Esophagus (tissue), 2 donors: ENCODE measurements around the gene GOLGA6L6. TPM values are rescaled to one million over a fixed set of nuclear protein-coding genes. Genes with fewer than 3 reads are reported as not detected.
"Not testable (repeated sequence)": the region's sequence is repeated elsewhere in the genome, so short reads cannot be mapped to it uniquely, and the experiment has no call there.

Experiments used
- H3K27ac ChIP-seq, 2 donors: one replicate each; pipeline ENCODE4 v1.5.1; 2013; ENCODE audit warnings: low read depth in 2 of 2, mild to moderate bottlenecking in 2 of 2, inconsistent platforms in 1 of 2, low read length in 1 of 2, moderate library complexity in 1 of 2
- H3K27me3 ChIP-seq, 2 donors: one replicate each; pipeline ENCODE4 v1.6.1; 2013; ENCODE audit warnings: low read length in 2 of 2, control low read depth in 1 of 2, mild to moderate bottlenecking in 1 of 2; ENCODE audit not compliant: insufficient read depth in 2 of 2, control insufficient read depth in 1 of 2
- H3K36me3 ChIP-seq, 2 donors: one replicate each; pipeline ENCODE4 v1.6.1; 2013; ENCODE audit warnings: low read length in 1 of 2; ENCODE audit not compliant: control insufficient read depth in 2 of 2, insufficient read depth in 2 of 2
- H3K4me1 ChIP-seq, 2 donors: one replicate each; pipeline ENCODE4 v1.6.1; 2013; ENCODE audit warnings: low read length in 1 of 2; ENCODE audit not compliant: control insufficient read depth in 2 of 2, insufficient read depth in 2 of 2
- H3K4me3 ChIP-seq, 2 donors: one replicate each; pipeline ENCODE4 v1.5.1; 2013; ENCODE audit warnings: low read length in 2 of 2, mild to moderate bottlenecking in 2 of 2, low read depth in 1 of 2, moderate library complexity in 1 of 2
- H3K9me3 ChIP-seq, 2 donors: one replicate each; pipeline ENCODE4 v1.6.1; 2013; ENCODE audit warnings: mild to moderate bottlenecking in 2 of 2, low read depth in 1 of 2, low read length in 1 of 2, moderate library complexity in 1 of 2; ENCODE audit not compliant: control insufficient read depth in 2 of 2, insufficient read depth in 1 of 2
- WGBS, 2 donors: extraction: QIAGEN DNeasy Blood & Tissue Kit; methylation state at CpG; one replicate each; pipeline ENCODE4 v1.1.7; 2013; 5-methylcytosine and 5-hydroxymethylcytosine counted together
- polyA plus RNA-seq, 2 donors: library from polyadenylated mRNA; stranded (reverse); fragments of 200-250 nt; gene quantifications; one replicate each; pipeline ENCODE4 v1.2.3, GENCODE V29; 2013
- donor health status: healthy with polysubstance abuse.
- donor health status: Bipolar disorder and iron deficiency.

GOLGA6L6 gene
- polyA plus RNA-seq, 2 donors = not detected

DNA sequence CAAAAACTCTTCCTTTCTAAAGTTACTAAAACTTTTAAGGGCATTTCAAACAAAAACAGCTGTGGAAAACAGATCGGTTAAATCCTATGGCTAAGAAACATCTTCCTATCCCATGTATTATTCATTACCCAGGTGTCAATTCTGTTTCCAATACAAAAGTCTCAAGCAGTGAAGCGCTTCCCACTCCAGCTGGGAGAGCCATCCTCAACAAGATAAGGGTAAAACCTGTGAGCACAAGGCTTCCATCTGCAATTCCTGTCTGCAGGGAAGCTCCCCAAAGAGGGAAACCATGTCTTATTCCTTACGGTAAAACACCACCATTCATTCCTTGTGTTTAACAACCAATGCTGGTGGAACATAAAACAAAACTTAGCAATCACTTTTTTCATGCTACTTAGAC, 38.8 kb downstream of the GOLGA6L6 start:
- H3K9me3 ChIP-seq, H3K4me1 ChIP-seq, H3K27ac ChIP-seq, H3K36me3 ChIP-seq, H3K27me3 ChIP-seq, H3K4me3 ChIP-seq: not testable (repeated sequence)
- no CpG with 5 or more reads among the region's 3 CpGs for WGBS, 2 donors

DNA sequence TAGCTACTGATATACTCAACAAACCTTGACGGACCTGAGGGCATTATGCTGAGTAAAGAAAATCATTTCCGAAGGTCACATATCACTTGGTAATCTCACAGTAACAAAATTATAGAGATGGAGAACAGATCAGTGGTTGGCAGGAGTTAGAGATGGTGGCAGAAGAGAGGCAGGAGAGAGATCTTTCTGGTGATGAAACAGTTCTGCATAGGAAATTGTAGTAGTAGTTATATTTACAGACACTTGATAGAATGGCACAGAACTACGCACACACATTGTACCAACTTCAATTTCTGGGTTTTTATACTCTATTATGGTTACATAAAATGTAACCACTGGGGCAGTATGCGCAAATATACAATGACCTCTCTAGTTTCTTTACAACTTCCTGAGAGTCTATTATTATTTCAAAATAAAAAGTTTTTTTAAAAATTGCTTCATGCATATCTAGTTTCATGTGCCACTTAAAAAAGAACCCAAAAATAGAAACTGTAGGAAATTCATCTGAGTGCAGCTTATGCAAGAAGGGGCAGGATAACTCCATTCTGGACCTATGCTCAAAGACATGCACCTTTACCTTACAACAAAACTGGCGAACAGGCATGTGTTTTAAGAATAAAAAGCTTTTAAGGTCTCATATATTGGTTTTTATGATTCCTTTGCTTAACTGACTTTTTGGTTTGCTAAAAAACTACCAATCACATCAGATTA, 39.9 kb downstream of the GOLGA6L6 start:
- WGBS, 2 donors = no CpG with 5 or more reads among the region's 5 CpGs
- not testable (repeated sequence) for H3K4me1 ChIP-seq, H3K4me3 ChIP-seq, H3K27ac ChIP-seq, H3K27me3 ChIP-seq, H3K9me3 ChIP-seq, H3K36me3 ChIP-seq

DNA sequence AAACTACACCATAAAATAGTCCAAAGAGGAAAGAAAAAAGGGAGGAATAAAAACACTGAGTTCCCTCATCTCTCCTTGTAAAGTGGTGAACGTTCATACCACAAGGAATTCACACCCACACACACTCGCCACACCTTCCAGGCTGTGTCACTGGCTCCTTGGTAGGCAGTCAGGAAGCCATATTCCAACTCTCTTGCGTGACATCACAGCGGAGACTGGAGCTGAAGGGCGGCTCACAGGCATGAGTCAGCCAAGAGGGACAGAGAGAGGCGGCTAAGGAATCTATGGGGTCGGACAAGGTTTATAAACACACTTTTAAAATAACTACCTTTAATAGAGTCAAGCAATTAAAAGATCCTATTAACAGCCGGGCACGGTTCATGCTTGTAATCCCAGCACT, 43.8 kb downstream of the GOLGA6L6 start:
- WGBS, 2 donors = 73 to 86% methylated on average over 4 of the region's 9 CpGs
- H3K9me3 ChIP-seq, H3K36me3 ChIP-seq, H3K4me1 ChIP-seq, H3K4me3 ChIP-seq, H3K27me3 ChIP-seq, H3K27ac ChIP-seq: not testable (repeated sequence)

DNA sequence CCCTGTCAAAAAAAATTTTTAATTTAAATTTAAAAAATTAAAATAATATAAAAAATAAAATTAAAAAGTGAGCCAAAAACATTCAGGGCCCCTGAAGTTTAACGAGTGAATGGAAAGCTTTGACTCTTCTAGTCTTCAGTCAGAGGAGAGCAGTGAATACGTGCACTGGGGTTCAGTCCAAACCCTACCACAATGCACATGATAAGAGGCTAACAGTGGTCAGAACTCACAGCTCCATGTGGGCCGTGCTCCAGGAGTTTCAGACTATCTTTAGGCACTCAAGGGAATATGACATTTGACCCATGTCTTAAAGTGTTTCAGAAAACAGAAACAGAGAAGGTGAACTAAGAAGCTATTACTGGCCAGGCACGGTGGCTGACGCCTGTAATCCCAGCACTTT, 48.6 kb downstream of the GOLGA6L6 start:
- WGBS, 2 donors = 68 to 94% methylated on average over 1 to 2 of the region's 5 CpGs
- not testable (repeated sequence) for H3K4me3 ChIP-seq, H3K4me1 ChIP-seq, H3K27ac ChIP-seq, H3K36me3 ChIP-seq, H3K27me3 ChIP-seq, H3K9me3 ChIP-seq

DNA sequence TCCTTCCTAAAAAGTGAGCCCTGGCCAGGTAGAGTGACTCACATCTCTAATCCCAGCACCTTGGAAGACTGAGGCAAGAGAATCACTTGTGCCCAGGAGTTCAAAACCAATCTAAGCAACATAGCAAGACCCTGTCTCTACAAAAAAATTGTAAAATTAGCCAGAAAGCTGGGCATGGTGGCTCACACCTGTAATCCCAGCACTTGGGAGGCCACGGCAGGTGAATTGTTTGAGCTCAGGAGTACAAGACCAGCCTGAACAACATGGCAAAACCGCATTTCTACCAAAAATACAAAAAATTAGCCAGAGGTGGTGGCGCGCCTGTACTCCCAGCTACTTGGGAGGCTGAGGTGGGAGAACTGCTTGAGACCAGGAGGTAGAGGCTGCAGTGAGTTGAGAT, 49.0 kb downstream of the GOLGA6L6 start:
- not testable (repeated sequence) for H3K36me3 ChIP-seq, H3K4me3 ChIP-seq, H3K9me3 ChIP-seq, H3K4me1 ChIP-seq, H3K27ac ChIP-seq, H3K27me3 ChIP-seq
- 83% methylated on average over 2 of the region's 4 CpGs for WGBS, 2 donors

DNA sequence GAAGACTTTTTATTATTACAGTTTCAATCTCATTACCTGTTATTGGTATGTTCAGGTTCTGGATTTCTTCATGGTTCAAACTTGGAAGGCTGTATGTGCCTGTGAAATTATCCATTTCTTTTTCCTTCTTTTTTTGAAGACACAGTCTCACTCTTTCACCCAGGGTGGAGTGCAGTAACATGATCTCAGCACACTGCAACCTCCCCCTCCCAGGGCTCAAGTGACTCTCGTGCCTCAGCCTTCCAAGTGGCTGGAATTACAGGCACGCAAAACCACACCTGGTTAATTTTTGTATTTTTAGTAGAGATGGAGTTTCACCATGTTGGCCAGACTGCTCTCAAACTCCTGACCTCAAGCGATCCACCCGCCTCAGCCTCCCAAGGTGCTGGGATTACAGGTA, 52.3 kb downstream of the GOLGA6L6 start:
- 91 to 92% methylated on average over 3 of the region's 4 CpGs for WGBS, 2 donors
- not testable (repeated sequence) for H3K4me3 ChIP-seq, H3K4me1 ChIP-seq, H3K27ac ChIP-seq, H3K36me3 ChIP-seq, H3K9me3 ChIP-seq, H3K27me3 ChIP-seq
